Activated T-cell treated with anti-CD3 and anti-CD28 coated beads, Interleukin-2, amount 50 U/mL, for 48 hours (primary cell): ENCODE results near the gene SH2D6.
A peak's percentile ranks its signal among the peaks of the same experiment; 100 is the strongest.
"Not testable (repeated sequence)": the region's sequence is repeated elsewhere in the genome, so short reads cannot be mapped to it uniquely, and the experiment has no call there.

Source experiments
- DNase-seq, 2 experiments: peaks; one replicate each; pipeline ENCODE4 v3.0.0-alpha.2; 2020

The SH2D6 gene

GRCh38 chr2:85422072-85422457, 3.6 kb downstream of the SH2D6 start:
- no peak for DNase-seq

DNA sequence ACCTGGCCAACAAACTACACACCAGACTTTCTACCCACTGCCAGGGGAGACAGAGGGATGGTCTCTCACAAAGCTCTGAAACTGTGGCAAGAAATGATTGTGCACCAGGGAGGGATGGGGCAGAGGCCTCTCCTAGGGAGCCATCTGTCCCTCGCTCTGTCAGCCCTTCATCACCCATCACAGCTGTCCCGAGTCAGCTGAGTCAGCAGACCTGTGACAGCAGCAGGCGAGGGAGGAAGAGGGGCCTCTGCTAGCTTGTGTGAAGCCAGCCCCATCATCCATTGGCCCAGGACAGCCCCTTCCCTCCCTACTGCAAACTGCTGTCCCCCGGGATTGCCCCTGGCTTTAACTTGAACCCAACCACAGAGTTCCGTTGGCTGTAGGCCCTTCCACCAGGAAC, 5.0 kb downstream of the SH2D6 start:
- DNase-seq: no peak

DNA sequence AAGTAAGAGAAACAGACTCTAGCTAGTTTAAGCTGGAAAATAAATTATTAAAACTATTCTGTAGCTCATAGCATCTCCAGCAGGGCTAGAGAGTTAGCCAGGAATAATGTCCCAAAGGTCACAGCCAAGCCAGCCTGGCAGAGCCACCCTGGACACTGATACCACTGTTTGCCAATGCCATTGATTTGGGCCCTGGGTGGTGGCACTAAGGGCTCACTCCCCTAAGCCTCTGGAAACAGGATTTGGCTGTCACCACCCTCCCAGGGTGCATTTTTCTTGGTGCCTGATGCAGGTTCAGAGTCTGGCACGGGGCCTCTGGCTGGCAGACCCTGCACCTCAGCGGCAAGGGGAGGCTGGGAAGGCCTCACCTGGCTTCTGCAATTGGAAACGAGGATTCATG, 7.1 kb downstream of the SH2D6 start:
- no peak for DNase-seq

- DNase-seq: no peak
These were observed 8.9 kb downstream of the SH2D6 start for GRCh38 chr2:85427300-85427835.

DNA sequence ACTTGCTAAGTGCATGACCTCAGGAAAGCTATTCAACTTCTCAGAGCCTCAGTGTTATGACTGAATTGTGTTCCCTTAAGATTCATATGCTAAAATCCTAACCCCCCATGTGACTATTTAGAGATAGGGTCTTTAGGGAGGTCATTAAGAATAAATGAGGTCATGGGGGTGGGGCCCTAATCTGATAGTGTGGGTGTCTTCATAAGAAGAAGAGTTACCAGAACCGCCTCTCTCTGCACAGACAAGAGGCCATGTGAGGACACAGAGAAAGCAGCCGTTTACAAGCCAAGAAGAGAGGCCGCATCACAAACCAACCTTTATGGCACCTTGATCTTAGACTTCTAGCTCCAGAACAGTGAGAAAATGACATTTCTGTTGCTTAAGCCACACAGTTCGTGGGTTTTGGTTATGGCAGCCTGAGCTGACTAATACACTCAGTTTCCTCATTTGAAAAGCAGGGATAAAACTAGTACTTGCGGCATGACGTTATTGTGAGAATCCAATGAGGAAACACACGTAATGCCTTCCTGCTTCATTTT, 9.9 kb downstream of the SH2D6 start:
- no peak for DNase-seq

DNA sequence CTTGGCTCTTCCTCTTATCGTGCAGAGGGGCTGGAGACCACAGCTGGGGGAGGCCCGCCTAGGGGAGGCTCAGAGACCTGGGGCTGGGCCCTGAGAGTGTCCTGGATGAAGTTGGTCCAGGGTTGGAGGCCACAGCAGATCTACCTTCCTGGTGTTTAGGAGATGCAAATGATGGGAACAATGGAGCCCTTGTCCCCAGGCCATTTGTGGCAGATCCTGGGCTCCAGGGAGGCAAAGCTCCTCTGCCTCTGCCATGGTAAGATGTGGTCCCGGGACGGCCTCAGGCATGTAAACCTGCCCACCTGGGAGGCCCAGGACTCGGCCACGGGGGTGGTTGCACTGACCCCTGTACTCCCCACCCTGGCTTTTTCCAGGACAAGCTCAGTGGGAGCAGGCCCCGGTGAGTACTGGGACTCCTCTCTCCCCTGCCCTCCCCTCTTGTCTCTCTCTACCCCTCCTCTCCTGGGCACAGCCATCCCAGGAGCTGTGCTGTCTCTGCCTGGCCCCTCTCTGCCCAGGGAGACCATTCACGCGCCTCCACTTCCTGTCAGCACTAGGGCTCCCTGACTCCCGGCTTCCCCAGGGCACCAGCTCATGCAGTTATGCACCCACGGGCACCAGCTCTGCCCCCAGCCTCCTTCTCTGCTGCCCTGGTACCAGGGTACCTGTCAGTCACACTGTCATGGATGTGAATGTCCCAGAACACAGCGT, 10.9 kb downstream of the SH2D6 start:
- DNase-seq: no peak

GRCh38 chr2:85429924-85430289, 11.4 kb downstream of the SH2D6 start:
- DNase-seq: no peak

- no peak for DNase-seq
These were observed 12.4 kb downstream of the SH2D6 start for GRCh38 chr2:85430752-85431569.

DNA sequence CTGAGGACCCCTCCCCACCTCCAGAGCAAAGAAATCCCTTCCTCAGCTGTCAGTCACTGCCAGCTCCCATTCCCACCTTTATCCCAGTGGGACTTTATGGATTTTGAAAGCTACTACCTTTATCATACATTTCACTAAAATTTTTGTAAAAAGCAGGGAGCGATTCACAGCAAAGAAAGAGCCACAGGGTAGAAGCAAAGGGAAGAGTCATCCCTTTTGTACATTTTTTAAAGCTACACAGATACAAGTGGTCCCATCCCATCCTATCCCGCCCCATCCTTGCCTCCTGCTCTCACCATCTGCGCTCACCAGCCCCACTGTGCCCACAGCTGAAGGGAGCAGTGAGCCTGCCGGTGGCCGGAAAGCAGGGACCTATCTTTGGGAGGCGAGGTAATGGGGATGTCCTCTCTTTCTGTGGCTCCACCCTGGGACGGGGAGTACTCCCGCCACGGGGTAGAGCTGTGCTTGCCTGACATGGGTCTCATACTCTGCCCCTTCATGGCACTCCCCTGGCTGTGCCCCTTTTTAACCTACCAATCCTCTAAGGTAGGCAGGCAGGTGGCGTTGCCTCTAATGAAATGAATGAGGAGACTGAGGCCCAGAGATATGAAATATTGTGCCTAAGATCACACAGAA, 13.2 kb downstream of the SH2D6 start:
- DNase-seq: no peak

DNA sequence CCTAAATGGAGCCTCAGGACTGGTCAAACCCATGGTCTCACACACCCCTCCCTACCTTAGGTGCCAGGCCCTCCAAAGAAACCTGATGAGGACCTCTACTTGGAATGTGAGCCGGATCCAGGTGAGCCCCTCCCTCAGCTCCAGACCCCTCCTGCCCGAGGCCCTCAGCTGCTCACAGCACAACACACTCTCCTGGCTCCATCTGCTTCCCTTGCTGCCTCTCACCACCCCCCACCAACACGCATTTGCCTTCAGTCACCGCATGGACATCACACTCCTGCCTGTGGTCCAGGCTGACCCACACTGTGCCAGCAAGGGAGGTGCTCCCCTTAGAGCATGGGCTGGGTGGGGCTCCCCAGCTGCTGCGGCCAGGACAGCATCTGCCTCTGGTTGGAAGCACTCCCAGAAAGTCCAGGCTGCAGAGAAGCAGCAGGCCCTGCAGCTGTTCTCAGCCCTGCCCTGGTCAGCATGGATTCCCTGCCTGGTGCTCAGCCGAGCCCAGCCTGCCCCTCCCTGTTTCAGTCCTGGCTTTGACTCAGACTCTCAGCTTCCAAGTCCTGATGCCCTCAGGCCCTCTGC, 15.1 kb downstream of the SH2D6 start:
- no peak for DNase-seq

DNA sequence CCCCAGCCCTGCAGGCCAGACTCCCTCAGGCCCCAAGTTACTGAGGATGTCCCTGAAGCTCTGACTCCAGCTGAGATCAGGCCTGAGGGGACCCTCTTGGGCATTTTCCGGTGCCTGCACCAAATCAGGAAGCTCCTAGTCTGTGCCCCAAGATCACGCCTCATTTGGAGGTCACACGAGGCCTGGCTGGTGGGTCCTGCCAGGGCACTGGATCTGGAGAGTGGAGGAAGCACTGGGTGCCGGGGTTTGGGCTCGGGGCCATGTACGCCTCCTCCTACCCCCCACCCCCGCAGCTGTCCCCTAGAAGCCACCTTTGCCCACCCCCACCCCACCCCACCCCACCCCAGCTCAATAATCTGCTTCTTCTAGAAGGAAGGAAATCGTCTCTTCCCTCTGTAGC, 16.2 kb downstream of the SH2D6 start:
- DNase-seq: no peak

DNA sequence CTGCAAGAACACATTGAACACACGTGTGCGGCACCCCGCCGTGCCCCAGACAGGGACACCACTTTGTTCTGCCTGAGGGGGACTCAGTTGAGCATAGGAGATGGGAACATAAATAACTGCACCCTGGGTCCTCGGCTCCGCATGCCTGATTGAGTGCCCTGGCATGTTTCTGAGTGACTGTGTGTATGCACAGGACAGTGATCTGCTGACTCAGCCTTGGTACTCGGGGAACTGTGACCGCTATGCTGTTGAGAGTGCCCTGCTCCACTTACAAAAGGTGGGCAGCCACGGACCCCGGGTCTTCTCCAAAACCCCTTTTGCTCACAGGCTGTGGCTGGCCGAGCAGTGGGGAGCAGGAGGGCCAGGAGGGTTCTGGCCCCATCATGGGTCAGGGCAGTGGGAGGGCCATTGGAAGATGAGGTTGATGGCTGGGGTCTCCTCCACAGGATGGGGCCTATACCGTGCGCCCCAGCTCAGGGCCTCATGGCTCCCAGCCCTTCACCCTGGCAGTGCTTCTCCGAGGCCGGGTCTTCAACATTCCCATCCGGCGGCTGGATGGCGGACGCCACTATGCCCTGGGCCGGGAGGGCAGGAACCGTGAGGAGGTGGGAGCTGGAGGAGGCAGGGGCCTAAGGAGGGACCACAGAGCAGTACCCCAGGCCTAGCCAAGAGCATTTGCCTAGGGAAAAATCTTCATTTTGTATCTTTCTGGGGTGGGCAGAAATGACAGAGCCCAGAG, 16.9 kb downstream of the SH2D6 start:
- DNase-seq: no peak

DNA sequence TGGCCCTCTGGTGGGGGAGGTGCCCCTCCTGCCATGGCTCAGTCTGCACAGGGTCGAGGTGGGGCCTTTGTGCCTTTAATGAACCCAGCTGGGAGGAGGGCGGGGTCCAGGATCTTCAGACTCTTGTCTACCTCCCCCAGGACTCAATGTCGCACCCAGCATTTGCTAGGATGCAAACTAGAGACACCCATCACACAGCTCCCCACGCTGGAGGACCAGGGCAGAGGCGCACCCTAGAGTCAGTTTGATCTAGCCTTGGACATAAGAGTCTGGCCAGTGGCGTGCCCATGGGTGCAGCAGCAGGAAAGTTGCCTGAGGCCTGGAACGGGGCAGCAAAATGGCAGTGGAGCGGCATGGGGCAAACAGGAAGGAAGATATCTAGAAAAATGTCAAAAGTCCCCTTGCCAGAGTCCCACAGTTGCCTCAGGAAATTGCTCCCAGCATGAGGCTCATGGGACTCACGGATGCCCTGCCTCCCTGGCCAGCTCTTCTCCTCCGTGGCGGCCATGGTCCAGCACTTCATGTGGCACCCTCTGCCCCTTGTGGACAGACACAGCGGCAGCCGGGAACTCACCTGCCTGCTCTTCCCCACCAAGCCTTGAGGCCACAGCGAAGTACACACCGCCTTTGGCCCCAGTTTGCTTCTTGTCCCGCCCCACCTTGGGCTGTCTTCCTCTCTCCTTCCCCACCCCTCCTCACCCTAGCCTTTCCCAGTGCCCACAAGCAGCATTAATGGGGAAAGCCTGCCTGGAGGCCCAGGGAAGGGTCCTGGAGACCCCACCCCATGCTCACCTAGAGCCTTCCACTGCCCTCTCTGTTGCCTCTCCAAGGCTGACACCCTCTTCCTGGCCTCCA, 17.7 kb downstream of the SH2D6 start:
- DNase-seq: no peak

GRCh38 chr2:85436836-85437487, 18.4 kb downstream of the SH2D6 start:
- peak in 1 of 2 experiments; percentile 48 for DNase-seq

DNA sequence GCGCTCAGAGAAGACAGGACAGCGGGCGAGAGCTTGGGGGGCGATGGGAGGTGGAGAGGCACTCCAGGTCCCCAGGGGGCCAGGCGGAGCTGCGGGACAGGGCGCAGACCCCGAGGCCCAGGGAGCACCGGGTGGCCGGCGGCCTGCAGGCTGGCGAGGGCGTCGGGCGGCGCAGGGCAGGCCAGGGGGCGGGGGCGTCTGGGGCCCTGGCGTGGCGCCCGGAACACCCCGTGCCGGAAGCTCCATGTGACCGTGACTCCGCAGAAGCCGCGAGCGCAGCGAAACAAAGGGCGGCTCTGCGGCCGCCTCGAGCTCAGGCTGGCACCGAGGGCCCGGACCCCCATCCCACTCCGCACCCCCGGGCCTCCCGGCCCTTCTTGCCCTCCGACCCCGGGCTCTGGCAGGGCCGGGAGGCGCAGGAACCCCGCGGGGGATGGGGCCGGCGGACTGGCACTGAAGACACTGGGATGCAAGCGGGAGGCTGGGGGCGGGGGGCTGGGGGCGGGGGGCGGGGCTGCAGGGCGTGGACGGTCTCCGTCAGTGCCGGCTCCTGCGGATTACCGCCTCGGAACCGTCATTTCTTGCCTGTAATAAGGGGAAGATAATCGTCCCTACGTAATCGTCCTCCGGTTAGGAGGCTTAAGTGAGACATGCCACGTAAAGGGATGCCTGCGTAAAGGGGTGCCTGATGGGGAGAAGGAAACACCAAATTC, 19.1 kb downstream of the SH2D6 start:
- peak; percentile 78 to 84 for DNase-seq

- DNase-seq: no peak
These were observed 19.9 kb downstream of the SH2D6 start for GRCh38 chr2:85438201-85439024.

- DNase-seq: no peak
These were observed 20.5 kb downstream of the SH2D6 start for GRCh38 chr2:85439025-85439472.

DNA sequence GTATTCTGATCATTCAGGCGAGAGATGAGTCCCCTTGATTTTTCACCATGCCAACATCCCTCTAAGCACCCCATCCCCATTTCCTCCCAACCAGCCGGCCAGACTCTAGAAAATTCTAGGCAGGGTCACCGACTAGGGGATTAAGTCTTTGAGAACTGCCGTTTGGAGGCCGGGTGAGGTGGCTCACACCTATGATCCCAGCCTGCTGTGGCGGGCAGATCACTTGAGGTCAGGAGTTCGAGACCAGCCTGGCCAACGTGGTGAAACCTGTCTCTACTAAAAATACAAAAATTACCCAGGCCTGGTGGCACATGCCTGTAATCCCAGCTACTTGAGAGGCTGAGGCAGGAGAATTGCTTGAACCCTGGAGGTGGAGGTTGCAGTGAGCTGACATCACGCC, 21.1 kb downstream of the SH2D6 start:
- not testable (repeated sequence) for DNase-seq

DNA sequence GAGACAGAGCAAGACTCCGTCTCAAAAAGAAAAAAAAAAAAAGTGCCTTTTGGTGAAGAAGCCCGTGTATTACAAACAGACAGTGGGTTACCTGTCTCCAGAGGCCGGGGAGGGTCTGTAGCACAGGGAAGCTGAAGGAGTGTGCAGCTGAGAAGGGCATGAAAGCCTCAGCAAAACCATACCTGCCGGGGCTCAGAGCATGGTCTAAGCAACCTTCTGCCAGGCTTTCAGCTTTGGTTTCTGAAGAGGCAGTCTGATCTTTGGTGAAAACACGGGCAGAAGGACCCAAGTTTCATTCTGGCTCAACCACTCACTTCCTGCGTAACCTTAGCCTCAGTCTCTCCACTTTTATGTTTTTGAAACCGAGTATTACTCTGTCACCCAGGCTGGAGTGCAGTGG, 21.5 kb downstream of the SH2D6 start:
- peak; percentile 47 to 57 for DNase-seq
